Mesenteric fat pad (tissue), 1 donor: Measurements from ENCODE around the gene PLXNB3. TPM values are rescaled to one million over a fixed set of nuclear protein-coding genes. Genes with fewer than 3 reads are reported as not detected.
"Not testable (repeated sequence)": the region's sequence is repeated elsewhere in the genome, so short reads cannot be mapped to it uniquely, and the experiment has no call there.

Source experiments
- DNase-seq: peaks from one replicate; pipeline ENCODE4 v3.0.0-alpha.2; 2020; ENCODE audit warnings: low spot score
- total RNA-seq: library from RNA; stranded (reverse); fragmentation: NEBNext Ultra II Directional; extraction: Animal tissue kit (Norgen Biotek cat#: 25700); gene quantifications from one replicate; pipeline ENCODE4 v1.2.1, GENCODE V29; 2021
- donor health status: DM: yes; HTN: yes; CAD: no.

Gene PLXNB3
- total RNA-seq, 1 donor from 2014 or later = 10.2 TPM

DNA sequence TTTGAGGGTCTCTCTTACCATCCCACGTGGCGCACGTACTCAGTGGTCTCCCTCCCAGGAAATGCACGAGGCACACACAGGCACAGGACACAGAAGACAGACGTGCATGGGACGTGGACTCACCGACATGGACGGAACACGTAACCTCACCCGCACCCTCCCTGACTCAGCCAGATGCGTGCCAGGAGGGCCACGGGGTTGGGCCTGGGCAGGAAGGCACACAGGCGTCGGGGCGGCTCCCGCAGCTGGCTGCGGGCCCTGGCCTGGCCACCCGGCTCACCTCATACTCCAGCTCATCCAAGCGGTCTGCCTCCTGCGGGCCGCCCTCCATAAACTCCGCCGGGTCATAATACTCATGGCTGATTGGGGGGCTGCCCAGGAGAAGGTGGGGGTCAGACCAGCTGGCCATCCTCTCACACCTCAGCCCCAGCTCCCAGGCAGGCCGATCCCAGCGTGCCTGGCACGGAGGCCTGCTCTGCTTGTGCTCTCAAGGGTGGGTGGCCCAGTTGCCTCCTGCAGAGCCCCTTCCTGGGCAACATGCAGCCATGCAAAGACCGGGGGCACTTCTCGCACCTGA, 43.0 kb downstream of the PLXNB3 start:
- DNase-seq = no peak

DNA sequence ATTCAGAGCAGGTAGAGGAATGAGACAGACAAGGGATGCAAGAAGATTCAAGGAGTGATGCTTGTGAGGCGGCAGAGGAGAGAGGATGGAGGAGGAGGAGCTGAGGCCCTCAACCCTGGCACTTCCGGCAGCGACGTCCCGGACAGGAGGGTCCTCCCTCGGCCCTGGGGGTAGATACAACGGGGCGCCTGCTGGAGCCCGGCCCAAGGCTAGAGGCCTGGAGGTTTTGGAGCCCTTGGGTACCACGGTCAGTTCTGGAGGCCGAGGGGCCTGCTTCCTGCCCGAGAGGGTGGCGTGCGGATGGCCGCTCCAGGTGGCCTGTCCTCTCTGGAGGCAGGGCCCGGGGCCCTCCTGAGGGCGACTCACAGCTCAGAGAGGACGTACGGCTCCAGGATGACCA, 43.9 kb downstream of the PLXNB3 start:
- no peak for DNase-seq

DNA sequence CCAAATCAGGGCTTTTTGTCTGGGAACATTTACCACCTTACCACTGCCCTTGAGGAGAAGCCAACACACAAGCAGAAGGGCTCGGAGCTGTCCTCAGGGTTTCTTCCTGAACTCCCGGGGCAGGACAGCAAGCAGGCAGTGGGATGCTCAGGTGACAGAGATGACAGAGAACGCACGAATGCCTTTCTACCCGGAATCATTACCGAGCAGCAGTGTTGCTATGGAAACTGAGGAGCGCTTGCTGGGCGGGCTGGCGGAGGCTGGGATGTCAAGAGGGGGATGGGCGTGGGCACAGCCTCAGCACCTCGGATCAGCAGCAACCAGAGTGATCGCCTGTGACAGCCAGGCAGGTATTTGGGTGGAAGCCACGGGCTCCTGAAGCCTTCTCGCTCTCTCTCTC, 48.2 kb downstream of the PLXNB3 start:
- no peak for DNase-seq

DNA sequence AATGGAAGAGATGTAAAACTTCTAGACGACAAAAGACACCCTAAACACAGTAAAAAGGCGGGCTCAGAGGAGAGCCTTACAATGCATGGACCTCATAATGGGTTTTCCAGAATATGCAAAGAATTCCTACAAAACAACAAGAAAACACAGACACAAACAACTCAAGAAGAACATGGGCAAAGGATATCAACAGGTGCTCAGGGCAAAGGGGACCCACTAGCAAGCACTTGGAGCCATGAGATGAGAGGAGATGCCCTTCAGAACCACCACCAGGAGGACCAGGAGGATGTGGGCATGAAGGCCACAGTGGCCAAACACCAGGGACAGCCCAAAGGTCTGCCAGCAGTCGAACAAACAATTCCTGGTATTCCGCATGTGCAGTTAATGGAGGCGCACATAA, 49.1 kb downstream of the PLXNB3 start:
- DNase-seq = no peak

DNA sequence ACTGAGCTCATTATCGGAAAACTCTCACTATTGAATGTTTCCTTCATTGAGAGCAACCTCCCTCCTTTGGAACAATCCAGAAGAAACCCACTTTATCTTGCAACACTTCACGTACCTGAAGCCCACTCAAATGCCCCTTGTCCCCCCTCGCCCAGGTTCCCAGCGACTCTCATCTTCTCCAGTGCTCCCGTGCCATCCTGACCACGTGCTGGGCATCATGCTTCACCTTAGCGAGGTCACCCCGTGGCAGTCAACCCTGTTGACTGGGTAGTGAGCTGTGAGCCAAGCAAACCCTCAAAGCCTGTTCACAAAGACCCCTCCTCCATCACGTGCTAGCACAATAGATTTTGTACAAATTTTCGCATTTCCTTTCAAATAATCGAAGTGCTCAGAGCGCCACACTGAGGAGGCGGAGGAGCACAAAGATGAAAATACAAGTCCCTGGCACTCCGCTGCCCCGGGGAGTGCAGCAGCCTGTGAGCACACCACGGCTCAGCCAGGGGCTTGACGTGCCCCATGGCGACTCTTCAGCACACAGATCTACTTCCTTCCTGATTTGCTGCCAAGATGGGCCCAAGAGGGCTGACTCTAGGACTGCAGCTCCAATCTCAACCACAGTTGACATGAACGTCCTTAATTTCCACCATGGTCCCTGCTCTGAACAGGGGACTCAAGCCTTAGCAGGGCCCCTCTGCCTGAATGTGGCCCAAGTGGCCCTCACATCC, 50.7 kb downstream of the PLXNB3 start:
- DNase-seq = no peak

DNA sequence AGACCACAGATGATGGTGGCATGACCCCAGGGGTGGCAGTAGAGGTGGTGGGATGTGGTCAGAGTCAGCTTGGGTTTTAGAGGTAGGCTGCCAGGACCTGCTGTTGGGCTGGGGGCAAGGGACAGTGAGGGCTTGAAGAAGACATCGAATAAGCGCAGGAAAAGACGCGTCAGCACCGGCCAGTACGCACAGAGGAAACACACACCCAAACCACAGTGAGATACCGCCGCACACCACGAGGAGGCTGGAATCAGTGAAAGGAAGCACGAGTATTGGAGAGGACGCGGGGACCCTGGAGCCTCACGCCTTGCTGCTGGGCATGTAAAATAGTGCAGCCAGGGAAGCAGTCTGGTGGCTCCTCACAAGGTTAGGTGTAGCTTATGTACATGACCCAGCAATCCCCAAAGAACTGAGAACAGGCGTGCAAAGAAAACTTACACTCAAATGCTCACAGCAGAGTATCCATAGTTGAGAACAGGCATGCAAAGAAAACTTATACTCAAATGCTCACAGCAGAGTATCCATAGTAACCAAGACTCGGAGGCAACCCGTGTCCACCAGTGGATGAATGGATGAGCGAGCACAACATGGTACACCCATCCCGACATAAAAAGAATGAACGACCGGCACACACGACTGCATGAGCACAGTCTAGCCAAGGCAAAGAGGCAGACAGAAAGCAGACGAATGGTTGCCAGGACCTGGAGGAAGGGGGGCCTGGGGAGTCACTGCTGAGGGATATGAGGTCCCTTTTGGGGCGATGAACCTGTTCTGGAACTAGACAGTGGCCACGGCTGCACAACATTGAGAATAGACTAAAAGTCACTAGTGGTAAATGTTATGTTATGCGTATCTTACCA, 53.0 kb downstream of the PLXNB3 start:
- DNase-seq = no peak

DNA sequence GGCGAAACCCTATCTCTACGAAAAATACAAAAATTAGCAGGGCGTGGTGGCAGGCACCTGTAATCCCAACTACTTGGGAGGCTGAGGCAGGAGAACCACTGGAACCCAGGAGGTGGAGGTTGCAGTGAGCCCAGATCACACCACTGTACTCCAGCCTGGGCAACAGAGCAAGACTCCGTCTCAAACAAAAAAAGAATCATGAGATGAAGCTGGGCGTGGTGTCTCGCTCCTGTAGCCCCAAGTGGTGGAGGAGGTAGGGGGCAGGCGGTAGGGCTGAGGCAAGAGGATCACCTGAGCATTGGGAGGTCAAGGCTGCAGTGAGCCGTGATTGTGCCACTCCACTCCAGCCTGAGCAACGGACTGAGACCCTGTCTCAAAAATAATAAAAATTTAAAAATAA, 54.0 kb downstream of the PLXNB3 start:
- not testable (repeated sequence) for DNase-seq

DNA sequence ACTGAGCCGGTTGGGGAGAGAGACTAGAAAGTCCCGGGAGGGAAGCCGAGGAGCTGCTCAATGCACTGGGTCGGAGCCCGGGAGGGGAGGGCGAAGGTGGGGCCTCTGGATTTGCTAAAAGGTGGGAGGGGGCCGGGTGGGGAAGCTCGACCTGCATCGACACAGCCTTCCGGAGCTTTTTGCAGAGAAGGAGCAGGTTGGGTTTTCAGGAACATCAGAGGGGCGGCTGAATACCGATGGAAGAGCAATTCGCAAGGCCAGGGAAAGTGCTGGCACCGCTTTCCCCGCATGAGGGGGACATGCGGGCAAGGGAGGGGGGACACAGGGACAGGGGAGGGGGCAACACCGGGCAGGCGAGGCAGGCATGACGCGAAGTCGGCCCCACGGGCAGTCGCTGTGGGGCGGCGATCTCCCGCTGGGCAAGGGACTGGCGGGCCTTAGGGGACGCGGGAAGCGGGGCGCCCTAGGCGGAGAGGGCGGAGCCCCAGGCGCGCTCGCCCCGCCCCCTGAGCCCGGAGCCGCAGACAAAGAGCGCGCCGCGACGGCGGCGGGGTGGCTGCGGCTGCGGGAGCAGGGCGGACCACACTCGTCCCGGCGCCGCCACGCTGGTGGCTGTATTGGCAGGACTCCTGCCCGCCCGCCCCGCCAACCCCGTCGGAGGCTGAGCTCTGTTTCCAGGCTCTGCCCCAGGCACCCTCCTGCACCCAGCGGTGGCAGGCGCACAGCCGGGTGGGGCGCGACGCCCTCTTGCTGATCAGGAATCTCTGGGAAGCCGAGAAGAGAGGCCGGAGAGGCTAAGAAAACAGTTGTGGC, 54.7 kb downstream of the PLXNB3 start:
- no peak for DNase-seq

DNA sequence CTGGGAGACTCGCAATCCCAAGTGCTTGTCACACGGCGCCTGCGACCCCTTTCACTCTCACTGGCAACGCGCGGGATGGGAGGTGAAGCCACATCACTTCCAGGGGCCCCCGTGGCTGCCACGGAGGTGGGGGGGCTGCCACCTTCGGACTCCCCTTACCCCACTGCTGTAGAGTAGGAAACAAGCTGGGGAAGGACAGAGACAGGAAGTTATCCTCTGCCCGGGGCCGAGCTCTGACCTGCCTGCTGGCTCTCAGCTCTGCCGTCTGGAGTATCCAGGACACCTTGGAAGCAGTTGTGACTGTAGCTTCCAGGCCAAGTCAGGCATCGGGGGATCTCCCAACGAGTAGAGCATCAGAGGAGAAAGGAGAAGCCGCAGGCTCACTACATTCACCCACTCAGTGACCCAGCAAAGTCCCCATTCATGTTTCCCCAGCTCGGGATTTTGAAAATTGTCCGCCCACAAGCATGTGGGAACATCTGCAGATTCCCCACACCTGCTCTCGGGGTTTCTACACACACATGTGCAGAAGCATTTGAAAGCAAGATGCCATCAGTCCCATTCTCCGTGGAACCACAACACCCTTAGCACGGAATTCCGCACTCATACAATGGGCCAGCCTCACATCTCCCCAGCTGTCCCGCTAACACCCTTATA, 55.5 kb downstream of the PLXNB3 start:
- DNase-seq = no peak

DNA sequence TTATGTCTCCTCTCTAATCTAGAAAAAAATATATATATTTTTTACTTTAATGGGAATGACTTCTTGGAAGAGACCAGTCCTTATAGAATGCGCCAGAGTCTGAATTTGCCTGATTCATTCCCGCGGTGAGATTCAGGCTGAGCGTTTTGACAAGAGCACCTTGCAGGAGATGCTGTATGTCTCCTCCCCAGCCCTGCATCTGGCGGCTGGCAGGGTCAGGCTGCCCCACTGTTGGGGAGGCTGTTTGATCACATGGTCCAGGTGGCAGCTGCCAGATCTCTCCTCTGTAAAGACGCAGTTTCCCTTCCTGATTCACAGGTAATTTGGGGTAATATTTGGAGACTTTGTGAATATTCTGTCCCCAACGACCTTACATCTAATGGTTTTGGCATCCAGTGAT, 56.6 kb downstream of the PLXNB3 start:
- DNase-seq = no peak

DNA sequence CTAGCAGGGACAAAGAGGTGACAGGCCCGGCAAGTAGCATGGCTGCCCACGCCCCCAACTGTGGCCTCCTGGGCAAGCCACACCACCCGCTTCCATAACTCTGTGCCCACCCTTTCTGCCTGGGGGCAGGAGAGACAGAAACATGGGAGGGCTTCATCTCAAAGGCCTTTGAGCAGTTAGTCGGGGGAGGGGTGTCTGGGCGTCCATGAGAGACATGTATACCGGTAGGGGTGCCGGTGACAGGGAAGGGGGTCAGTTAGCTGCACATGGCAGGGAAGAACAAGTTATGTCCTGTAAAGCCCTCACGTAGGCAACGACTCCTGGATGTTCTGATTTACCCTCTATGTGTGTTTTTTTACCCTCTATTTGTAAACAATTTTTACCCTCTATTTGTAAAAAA, 57.0 kb downstream of the PLXNB3 start:
- DNase-seq = no peak

DNA sequence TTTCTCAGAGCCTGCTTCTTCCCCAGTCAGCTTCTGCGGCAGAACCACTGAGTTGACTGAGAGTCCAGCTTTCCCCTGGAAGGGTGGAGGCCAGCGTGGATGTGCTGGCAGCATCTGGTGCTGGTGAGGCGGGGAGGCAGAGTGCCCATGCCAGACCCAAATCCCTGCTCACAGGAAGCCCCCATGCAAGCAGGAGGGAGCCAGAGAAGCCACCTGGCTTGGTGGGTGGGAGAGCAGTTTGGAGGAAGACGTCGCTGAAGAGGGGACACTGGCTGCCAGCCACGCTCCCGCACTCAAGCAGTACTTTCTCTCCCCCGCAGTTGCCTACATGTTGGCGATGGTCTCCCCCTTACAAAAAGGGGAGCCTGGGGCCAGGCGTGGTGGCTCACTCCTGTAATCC, 60.3 kb downstream of the PLXNB3 start:
- no peak for DNase-seq

DNA sequence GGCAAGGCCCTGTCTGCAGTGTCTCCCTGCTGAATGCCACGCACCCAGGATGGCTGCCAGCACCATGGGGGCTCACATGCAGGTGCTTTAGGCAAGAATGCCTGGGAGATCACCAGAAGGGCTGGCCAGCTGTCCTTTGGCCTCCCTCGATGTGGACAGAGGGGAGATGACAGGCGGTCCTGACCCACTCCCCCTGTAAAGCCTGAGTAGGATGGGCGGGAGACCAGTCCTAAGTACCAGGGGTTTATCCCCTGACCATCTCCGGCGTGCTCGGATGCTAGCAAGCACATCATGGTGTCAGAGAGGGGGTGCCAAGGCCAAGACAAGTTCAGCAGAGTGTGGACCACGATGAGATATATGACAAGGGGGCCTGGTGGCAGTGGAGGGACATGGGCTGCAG, 61.0 kb downstream of the PLXNB3 start:
- DNase-seq = no peak

Other genes with a start within 250 kb of the PLXNB3 start
- gene ATP2B3, start 246.6 kb upstream of the PLXNB3 start, total RNA-seq = not detected
- 16.3 TPM for gene CCNQ, start 165.1 kb upstream of the PLXNB3 start, total RNA-seq
- gene DUSP9, start 117.0 kb upstream of the PLXNB3 start, total RNA-seq = 0.39 TPM
- 1.4 TPM for gene PNCK, start 90.4 kb upstream of the PLXNB3 start, total RNA-seq
- 45.9 TPM for gene SLC6A8, start 76.3 kb upstream of the PLXNB3 start, total RNA-seq
- gene BCAP31, start 39.9 kb upstream of the PLXNB3 start, total RNA-seq = 513 TPM
- gene ABCD1, start 39.4 kb upstream of the PLXNB3 start, total RNA-seq = 32.3 TPM
- gene SRPK3, start 16.8 kb downstream of the PLXNB3 start, total RNA-seq = 0.74 TPM
- 57.4 TPM for gene IDH3G, start 30.1 kb downstream of the PLXNB3 start, total RNA-seq
- 191 TPM for gene SSR4, start 30.4 kb downstream of the PLXNB3 start, total RNA-seq
- gene PDZD4, start 66.3 kb downstream of the PLXNB3 start, total RNA-seq = 2.5 TPM
- gene L1CAM, start 121.9 kb downstream of the PLXNB3 start, total RNA-seq = 2.4 TPM
- gene AVPR2, start 140.4 kb downstream of the PLXNB3 start, total RNA-seq = 7.2 TPM
- 43.0 TPM for gene ARHGAP4, start 162.0 kb downstream of the PLXNB3 start, total RNA-seq
- gene NAA10, start 170.8 kb downstream of the PLXNB3 start, total RNA-seq = 118 TPM
- 34.5 TPM for gene RENBP, start 180.4 kb downstream of the PLXNB3 start, total RNA-seq
- gene HCFC1, start 207.6 kb downstream of the PLXNB3 start, total RNA-seq = 45.3 TPM
- gene TMEM187, start 208.5 kb downstream of the PLXNB3 start, total RNA-seq = 8.7 TPM